ENCODE measurements around the gene OTUB1. TPM values are rescaled to one million over a fixed set of nuclear protein-coding genes. Genes with fewer than 3 reads are reported as not detected.

OTUB1 gene
- total and polyA plus RNA-seq, 2 donors (not counting 1 experiment from before 2014, with no cell fraction given): 78.2 to 119 TPM

DNA sequence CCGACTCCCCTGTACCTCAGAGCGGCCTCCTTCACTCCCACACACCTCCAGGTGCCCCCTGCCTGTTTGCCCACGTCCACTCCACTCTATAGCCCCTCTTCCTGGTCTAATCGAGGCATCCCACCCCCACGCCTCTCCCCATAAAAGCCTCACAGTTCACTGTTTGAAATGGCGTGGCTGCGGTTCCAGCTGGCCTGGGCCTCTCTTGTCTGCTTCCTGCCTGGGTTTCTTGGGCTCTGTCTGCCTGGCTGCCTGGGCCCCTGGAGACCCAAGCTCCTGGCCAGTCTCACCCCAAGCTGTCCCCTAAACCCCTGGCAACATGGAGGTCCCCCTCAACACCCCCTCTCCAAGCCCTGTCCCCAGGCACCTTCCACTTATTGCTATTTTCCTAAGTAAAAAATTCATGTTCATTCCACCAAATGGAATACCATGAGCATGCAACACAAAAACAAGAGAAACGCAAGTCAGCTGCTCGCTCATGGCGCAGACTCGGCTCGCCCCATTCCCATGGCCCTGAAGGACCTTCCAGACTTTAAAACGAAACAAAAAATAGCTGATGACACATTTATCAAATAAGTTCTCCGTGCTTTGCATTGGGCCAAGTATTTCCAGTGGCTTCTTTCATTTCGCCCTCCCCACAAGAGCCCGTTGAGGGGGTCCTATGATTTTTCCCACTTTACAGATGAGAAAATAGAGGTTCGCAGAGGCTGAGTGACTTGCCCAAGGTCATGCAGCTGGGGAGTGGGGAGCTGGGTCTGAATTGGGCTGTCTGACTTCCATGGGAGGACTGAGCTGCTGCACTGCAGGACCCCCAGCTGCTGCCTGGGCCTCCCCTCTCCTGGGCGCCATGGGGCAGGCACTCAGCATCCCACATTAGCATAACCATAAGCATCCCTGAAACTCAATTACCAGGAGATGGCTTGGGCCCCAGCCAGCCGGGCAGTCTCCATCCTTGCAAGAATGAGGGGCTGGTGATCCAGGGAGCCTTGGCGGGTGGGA, 37.8 kb downstream of the OTUB1 start:
- H3K27me3 ChIP-seq (replicated peaks in 1 of 4; ENCODE audit: control extremely low read depth in 1 of 4, control insufficient read depth in 3 of 4, insufficient read depth in 4 of 4, low read length in 3 of 4): peaks cover 0 to 18% (median 3%) of the 10 kb centered on the region in 4 experiments
- H3K4me3 Mint-ChIP-seq: no peak overlapping the region
- 83% methylated on average over 19 of the region's 20 CpGs for WGBS (ENCODE audit: insufficient coverage)
- H3K27ac Mint-ChIP-seq: no peak overlapping the region
- intact Hi-C loops (cut with micrococcal nuclease): no loop called here
- no peaks in the 10 kb centered on the region for H3K79me2 ChIP-seq (ENCODE audit: control insufficient read depth, insufficient read depth, low read length)
- DNase-seq (no peak), ATAC-seq (ENCODE audit: low read depth) (no peak)
- no peak for TF ChIP-seq EZH2 (IDR thresholded peaks at IDR 0.05; ENCODE audit: borderline replicate concordance, insufficient read depth, low read depth, low read length, poor library complexity, severe bottlenecking)
- TF ChIP-seq, protein P1, sequence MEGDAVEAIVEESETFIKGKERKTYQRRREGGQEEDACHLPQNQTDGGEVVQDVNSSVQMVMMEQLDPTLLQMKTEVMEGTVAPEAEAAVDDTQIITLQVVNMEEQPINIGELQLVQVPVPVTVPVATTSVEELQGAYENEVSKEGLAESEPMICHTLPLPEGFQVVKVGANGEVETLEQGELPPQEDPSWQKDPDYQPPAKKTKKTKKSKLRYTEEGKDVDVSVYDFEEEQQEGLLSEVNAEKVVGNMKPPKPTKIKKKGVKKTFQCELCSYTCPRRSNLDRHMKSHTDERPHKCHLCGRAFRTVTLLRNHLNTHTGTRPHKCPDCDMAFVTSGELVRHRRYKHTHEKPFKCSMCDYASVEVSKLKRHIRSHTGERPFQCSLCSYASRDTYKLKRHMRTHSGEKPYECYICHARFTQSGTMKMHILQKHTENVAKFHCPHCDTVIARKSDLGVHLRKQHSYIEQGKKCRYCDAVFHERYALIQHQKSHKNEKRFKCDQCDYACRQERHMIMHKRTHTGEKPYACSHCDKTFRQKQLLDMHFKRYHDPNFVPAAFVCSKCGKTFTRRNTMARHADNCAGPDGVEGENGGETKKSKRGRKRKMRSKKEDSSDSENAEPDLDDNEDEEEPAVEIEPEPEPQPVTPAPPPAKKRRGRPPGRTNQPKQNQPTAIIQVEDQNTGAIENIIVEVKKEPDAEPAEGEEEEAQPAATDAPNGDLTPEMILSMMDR (IDR thresholded peaks at IDR 0.05): no peak
- H3K9me3 ChIP-seq (ENCODE audit: control extremely low read depth in 1 of 3, control insufficient read depth in 2 of 3, insufficient read depth in 1 of 3, low read length in 2 of 3): peaks cover 0 to 5% (median 0%) of the 10 kb centered on the region in 3 donors
- no peak overlapping the region for H3K4me3 ChIP-seq (ENCODE audit: control extremely low read depth in 1 of 5, extremely low read depth in 1 of 5, insufficient read depth in 1 of 5, low read depth in 2 of 5, low read length in 4 of 5)
- H4K20me1 ChIP-seq (ENCODE audit: control insufficient read depth, insufficient read depth, low read length, poor library complexity, severe bottlenecking): no peaks in the 10 kb centered on the region
- H3K4me2 ChIP-seq (replicated peaks; ENCODE audit: low read depth, low read length, poor library complexity, severe bottlenecking): no peak overlapping the region
- H3K9ac ChIP-seq (ENCODE audit: low read length): no peak overlapping the region
- ChIA-PET CTCF (no interaction called here), POLR2A (no interaction called here)
- H2AFZ ChIP-seq (ENCODE audit: insufficient read depth, low read depth, low read length, poor library complexity, severe bottlenecking): no peak overlapping the region
- no peaks in the 10 kb centered on the region for H3K9me3 Mint-ChIP-seq (ENCODE audit: insufficient read depth)
- no peaks in the 10 kb centered on the region for H3K36me3 ChIP-seq (replicated peaks in 1 of 2; ENCODE audit: control extremely low read depth in 1 of 2, control insufficient read depth in 1 of 2, extremely low read depth in 1 of 2, insufficient read depth in 2 of 2, low read length in 1 of 2)
- H3K4me1 Mint-ChIP-seq: no peaks in the 10 kb centered on the region
- no peak overlapping the region for H3K27ac ChIP-seq (ENCODE audit: low read length in 2 of 2)
- peaks cover 0 to 10% of the 10 kb centered on the region in 2 donors for H3K4me1 ChIP-seq (ENCODE audit: control insufficient read depth in 2 of 2, insufficient read depth in 2 of 2, low read length in 2 of 2)
- peaks cover 16% of the 10 kb centered on the region for H3K27me3 Mint-ChIP-seq

DNA sequence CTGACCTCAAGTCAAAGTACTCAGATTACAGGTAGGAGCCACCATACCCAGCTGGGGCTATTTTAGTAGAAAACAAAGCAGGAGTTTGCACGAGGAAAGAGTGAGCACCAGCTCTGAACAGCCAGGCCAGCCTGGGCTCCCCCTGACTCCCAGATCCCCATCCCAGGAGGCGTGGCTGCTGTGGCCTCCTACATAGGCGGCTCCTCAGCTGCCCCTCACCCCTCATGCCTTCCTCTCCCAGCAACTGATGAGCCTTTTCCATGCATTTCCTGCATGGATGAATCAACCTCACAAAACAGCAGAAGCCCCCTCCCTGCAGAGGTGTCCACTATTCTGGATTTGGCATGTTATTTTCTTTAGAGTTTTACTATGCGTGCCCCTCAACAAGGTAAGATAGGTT, 39.0 kb downstream of the OTUB1 start:
- WGBS (ENCODE audit: insufficient coverage): 90% methylated on average over 3 of the region's 4 CpGs
- no peak overlapping the region for H3K4me3 ChIP-seq (ENCODE audit: control extremely low read depth in 1 of 5, extremely low read depth in 1 of 5, insufficient read depth in 1 of 5, low read depth in 2 of 5, low read length in 4 of 5)
- H3K4me3 Mint-ChIP-seq: no peak overlapping the region
- H3K27me3 Mint-ChIP-seq: peaks cover 23% of the 10 kb centered on the region
- TF ChIP-seq, protein P1 (IDR thresholded peaks at IDR 0.05): no peak
- peaks cover 0 to 5% (median 0%) of the 10 kb centered on the region in 3 donors for H3K9me3 ChIP-seq (ENCODE audit: control extremely low read depth in 1 of 3, control insufficient read depth in 2 of 3, insufficient read depth in 1 of 3, low read length in 2 of 3)
- ATAC-seq (ENCODE audit: low read depth) (no peak), DNase-seq (no peak)
- ChIA-PET CTCF (no interaction called here), POLR2A (no interaction called here)
- no peak overlapping the region for H3K27ac ChIP-seq (ENCODE audit: low read length in 2 of 2)
- H3K9ac ChIP-seq (ENCODE audit: low read length): no peak overlapping the region
- no peaks in the 10 kb centered on the region for H4K20me1 ChIP-seq (ENCODE audit: control insufficient read depth, insufficient read depth, low read length, poor library complexity, severe bottlenecking)
- intact Hi-C loops (cut with micrococcal nuclease): no loop called here
- no peaks in the 10 kb centered on the region for H3K36me3 ChIP-seq (replicated peaks in 1 of 2; ENCODE audit: control extremely low read depth in 1 of 2, control insufficient read depth in 1 of 2, extremely low read depth in 1 of 2, insufficient read depth in 2 of 2, low read length in 1 of 2)
- H3K4me2 ChIP-seq (replicated peaks; ENCODE audit: low read depth, low read length, poor library complexity, severe bottlenecking): no peak overlapping the region
- H3K79me2 ChIP-seq (ENCODE audit: control insufficient read depth, insufficient read depth, low read length): no peaks in the 10 kb centered on the region
- H3K27me3 ChIP-seq (replicated peaks in 1 of 4; ENCODE audit: control extremely low read depth in 1 of 4, control insufficient read depth in 3 of 4, insufficient read depth in 4 of 4, low read length in 3 of 4): peaks cover 0 to 19% (median 3%) of the 10 kb centered on the region in 4 experiments
- peaks cover 0 to 10% of the 10 kb centered on the region in 2 donors for H3K4me1 ChIP-seq (ENCODE audit: control insufficient read depth in 2 of 2, insufficient read depth in 2 of 2, low read length in 2 of 2)
- H3K27ac Mint-ChIP-seq: no peak overlapping the region
- no peaks in the 10 kb centered on the region for H3K4me1 Mint-ChIP-seq
- no peaks in the 10 kb centered on the region for H3K9me3 Mint-ChIP-seq (ENCODE audit: insufficient read depth)
- H2AFZ ChIP-seq (ENCODE audit: insufficient read depth, low read depth, low read length, poor library complexity, severe bottlenecking): no peak overlapping the region
